GM20431 (cell line): ENCODE results near the gene AGTR1.
"Not testable (repeated sequence)": the region's sequence is repeated elsewhere in the genome, so short reads cannot be mapped to it uniquely, and the experiment has no call there.

Experiments
- in situ Hi-C: fragments of 300-500 bp; cut with MseI, MboI; formaldehyde crosslinking; loops from one replicate; pipeline ENCODE4 v1.15.0; 2020; ENCODE audit warnings: low sequenced_read_pairs; ENCODE audit not compliant: unreplicated experiment

AGTR1 gene

GRCh38 chr3:148717885-148718561, 20.3 kb downstream of the AGTR1 start:
- in situ Hi-C loops = no loop called here

GRCh38 chr3:148718982-148719862, 21.5 kb downstream of the AGTR1 start:
- in situ Hi-C loops = no loop called here

- in situ Hi-C loops = no loop called here
Observed at GRCh38 chr3:148720873-148721272, 23.2 kb downstream of the AGTR1 start.

GRCh38 chr3:148723631-148724030, 25.9 kb downstream of the AGTR1 start:
- in situ Hi-C loops = no loop called here

DNA sequence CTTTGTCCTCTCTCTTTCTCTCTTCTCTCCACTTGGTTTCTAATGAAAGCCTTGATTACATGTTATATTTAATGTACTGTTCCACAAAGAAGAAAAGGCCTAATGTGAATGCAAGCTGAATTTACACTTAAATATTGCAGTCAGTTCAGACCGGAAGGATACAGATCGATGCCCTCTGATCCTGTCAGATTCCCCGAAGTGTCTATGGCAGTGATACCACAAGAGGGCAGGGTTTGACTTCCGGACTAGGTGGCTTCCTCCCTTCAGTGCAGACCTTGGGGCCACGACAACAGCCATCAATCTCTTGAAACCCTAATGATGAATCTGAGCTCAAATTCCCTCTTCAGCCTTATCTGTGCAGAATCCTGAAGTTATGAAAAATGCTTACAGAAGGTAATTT, 29.5 kb downstream of the AGTR1 start:
- in situ Hi-C loops = no loop called here

- in situ Hi-C loops = no loop called here
Observed at GRCh38 chr3:148728753-148729152, 31.1 kb downstream of the AGTR1 start.

DNA sequence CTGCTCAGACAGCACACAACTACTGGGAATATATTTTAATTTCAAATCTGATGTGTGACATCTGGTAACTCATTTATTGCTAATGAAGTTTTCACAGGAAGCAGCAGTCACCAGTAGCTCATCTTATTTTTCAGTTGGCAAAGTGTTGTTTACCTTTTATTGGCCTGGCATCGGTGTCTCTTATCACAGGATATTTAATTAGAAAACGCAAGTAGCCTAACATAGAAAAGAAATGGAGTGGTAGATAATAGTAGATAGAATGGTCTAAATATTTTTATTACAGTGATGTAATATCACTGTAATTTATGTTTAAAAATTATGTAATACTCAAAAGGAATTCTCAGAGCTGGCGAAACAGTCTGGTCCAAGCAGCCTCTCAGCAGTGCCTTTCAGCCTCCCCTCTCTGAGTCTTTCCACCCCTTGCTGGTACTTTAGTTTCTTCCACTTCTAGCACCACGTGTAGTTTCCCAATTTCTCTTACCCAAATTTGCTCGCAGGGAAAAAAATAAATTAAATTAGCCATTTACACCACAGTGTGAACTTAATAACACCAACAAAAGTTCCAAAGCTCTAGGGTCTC, 31.9 kb downstream of the AGTR1 start:
- in situ Hi-C loops = no loop called here

- in situ Hi-C loops = no loop called here
Observed at GRCh38 chr3:148730676-148731075, 33.0 kb downstream of the AGTR1 start.

DNA sequence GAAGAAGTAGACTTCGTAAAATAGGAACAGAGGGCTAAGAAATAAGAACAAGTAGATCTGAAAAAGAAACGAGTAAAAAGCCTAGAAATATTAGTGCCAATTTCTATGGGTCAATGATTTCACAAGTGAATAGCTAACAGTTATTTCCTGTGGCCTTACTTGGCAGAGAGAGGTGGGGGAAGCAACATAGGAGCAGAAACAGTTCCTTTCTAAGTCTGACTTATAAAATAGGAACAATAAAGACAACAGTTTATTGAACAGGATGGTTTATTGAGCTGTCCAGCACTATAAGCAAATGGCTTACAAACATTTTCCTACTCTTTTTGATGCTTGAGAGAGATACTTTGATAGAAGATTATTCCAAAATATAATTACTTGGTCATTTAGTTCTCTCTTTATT, 37.9 kb downstream of the AGTR1 start:
- in situ Hi-C loops = no loop called here

DNA sequence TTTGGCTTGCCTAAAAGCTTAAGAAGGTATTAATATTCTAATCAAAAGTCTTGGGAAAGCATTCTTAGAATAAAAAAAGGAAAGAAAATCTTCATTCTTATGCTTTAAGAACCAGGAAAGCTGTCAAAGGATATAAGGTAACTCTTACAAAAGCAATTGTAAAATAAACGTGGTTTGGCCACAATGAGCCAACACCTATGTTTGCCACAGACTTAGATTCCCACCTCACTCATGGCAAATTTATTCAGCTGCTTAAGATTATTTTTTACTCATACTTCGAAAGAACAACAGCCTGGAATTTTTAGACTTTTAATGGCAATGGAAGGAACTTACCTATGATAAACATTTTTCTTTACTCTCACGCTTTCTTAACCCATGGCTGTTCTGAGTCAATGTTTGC, 38.4 kb downstream of the AGTR1 start:
- in situ Hi-C loops = no loop called here

GRCh38 chr3:148737104-148737530, 39.4 kb downstream of the AGTR1 start:
- in situ Hi-C loops = no loop called here

DNA sequence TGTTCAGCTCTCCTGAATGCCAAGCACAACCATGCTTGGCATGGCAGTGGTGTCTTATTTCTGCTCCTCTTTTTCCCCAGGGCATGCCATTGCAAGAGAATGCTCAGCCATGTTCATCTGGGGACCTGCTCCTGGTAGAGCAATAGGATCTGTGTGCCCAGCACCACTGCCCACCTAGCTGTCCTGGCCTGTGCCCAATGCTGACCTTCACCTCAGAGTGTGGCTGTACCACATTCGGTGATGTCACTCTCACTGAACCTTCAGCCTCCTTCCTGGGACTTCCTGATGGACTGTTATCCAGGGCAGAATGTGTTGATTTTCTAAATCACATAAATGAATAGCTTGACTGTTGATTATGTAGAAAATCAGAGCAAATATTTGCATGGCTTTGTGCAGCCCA, 42.0 kb downstream of the AGTR1 start:
- in situ Hi-C loops = no loop called here

DNA sequence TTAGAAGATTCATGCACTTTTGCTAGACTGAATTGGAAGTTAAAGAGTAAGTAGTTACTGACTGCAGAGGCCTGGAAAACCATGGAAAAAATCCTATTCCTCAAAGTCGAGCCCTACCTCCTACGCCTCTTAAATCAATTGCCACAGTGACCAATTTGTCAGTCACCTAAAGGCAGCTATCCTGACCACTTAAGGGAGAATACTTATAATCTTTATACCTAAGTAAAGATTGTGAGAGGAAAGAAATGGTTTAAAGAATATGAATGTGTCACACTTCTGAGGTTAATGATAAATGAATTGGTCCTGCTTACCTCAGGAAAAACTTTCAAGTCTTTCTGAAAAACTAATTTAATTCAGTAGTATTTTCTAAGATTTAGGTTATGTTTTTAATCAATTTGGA, 42.6 kb downstream of the AGTR1 start:
- in situ Hi-C loops = no loop called here

DNA sequence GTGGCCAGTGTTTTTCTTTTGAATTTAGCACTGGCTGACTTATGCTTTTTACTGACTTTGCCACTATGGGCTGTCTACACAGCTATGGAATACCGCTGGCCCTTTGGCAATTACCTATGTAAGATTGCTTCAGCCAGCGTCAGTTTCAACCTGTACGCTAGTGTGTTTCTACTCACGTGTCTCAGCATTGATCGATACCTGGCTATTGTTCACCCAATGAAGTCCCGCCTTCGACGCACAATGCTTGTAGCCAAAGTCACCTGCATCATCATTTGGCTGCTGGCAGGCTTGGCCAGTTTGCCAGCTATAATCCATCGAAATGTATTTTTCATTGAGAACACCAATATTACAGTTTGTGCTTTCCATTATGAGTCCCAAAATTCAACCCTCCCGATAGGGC, 43.5 kb downstream of the AGTR1 start:
- in situ Hi-C loops = no loop called here

- in situ Hi-C loops = no loop called here
Observed at GRCh38 chr3:148742118-148742517, 44.4 kb downstream of the AGTR1 start.

- in situ Hi-C loops = no loop called here
Observed at GRCh38 chr3:148746053-148746452, 48.4 kb downstream of the AGTR1 start.

GRCh38 chr3:148748283-148748682, 50.6 kb downstream of the AGTR1 start:
- in situ Hi-C loops = no loop called here

GRCh38 chr3:148750296-148750695, 52.6 kb downstream of the AGTR1 start:
- in situ Hi-C loops = no loop called here

DNA sequence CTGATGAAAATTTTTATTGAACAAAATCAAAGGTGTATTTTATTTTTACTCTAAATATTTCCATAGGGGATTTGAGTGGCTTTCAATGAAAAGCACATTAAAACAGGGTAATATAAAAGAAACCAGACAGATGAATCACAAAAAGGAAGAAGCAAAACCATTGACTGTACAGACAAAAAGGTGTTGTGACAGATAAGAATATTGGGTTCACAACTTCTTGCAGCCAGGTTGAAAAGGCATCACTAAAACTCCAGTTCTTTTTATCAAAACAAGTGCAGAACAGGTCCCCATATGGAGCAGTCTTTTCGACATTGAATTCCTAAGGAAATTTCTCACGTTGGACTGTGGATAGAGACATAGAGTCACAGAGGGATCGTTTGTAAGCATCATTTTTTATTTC, 53.8 kb downstream of the AGTR1 start:
- in situ Hi-C loops = no loop called here

DNA sequence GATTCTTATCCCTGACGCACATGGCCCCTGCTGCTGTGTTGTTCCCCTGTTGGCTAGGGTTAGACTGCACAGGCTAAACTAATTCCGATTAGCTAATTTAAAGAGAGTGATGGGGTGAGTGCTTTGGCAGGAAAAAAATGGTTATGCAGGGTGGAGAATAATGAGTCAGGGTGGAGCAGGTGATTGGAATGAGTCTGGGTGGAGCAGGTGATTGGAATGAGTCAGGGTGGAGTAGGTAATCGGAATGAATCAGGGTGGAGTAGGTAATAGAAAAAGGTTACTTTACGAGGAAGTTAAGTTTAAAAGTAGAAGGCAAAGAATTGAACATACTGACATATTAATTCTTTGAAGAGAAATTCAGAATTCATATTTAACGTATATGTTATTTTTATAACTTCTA, 55.7 kb downstream of the AGTR1 start:
- in situ Hi-C loops = not testable (repeated sequence)

GRCh38 chr3:148755570-148755969, 57.9 kb downstream of the AGTR1 start:
- in situ Hi-C loops = no loop called here
